ENCODE results near the gene FRMD5. TPM values are rescaled to one million over a fixed set of nuclear protein-coding genes. Genes with fewer than 3 reads are reported as not detected.

FRMD5 gene
- polyA plus RNA-seq, 2 of the 4 experiments (the other 2 are of a cell fraction) = 2.5 to 3.6 TPM

GRCh38 chr15:44028349-44028748 lies 166.7 kb downstream of the FRMD5 start:
- no peaks in the 10 kb centered on the region; the same call in 2 of the 3 replicates for H3K9me3 ChIP-seq
- 71% methylated on average over 1 of the region's 1 CpG for WGBS (ENCODE audit: missing lambda C conversion rate)
- no peak overlapping the region for H3K4me3 ChIP-seq
- ChIA-PET POLR2A (no interaction called here), CTCF (no interaction called here)
- FAIRE-seq (no peak), DNase-seq (ENCODE audit: low read depth in 1 of 2, low spot score in 1 of 2) (no peak), ATAC-seq (no peak)
- no peak for TF ChIP-seq USF2 (IDR thresholded peaks at IDR 0.05)
- TF ChIP-seq ZC3H11A (IDR thresholded peaks at IDR 0.05) = no peak
- no peak for TF ChIP-seq KDM1A (IDR thresholded peaks at IDR 0.05; ENCODE audit: low read depth)
- no peak for TF ChIP-seq CHD4 (IDR thresholded peaks at IDR 0.05; ENCODE audit: borderline replicate concordance)
- no peak for TF ChIP-seq TP53 (CRISPR knock-in tag; IDR thresholded peaks at IDR 0.05)
- TF ChIP-seq EHF (CRISPR knock-in tag; IDR thresholded peaks at IDR 0.05) = no peak
- no peak for TF ChIP-seq BCL3 (IDR thresholded peaks at IDR 0.05)
- no peak for TF ChIP-seq PBX3 (IDR thresholded peaks at IDR 0.05)
- peak overlapping the region in 1 of 2 experiments; percentile 76; a peak in 3 of 6 replicates for H3K27ac ChIP-seq
- no peak overlapping the region for H3K4me2 ChIP-seq
- peaks cover 19% of the 10 kb centered on the region for H3K4me1 ChIP-seq

GRCh38 chr15:44024155-44024554 lies 170.9 kb downstream of the FRMD5 start:
- TF ChIP-seq CHD2 (IDR thresholded peaks at IDR 0.05; ENCODE audit: low read length, partially characterized antibody) = no peak
- TF ChIP-seq NR3C1 (IDR thresholded peaks at IDR 0.05) = no peak
- no peak for TF ChIP-seq ATOH8 (CRISPR knock-in tag; IDR thresholded peaks at IDR 0.05; ENCODE audit: low read depth)
- TF ChIP-seq PHF8 (IDR thresholded peaks at IDR 0.05; ENCODE audit: borderline replicate concordance, low read depth) = no peak
- no peak for TF ChIP-seq JUN (IDR thresholded peaks at IDR 0.05)
- TF ChIP-seq RFX5 (IDR thresholded peaks at IDR 0.05) = no peak
- TF ChIP-seq ZSCAN20 (CRISPR knock-in tag; IDR thresholded peaks at IDR 0.05) = no peak
- no peak for TF ChIP-seq TP53 (CRISPR knock-in tag; IDR thresholded peaks at IDR 0.05)
- TF ChIP-seq HDAC2 (IDR thresholded peaks at IDR 0.05) = no peak
- TF ChIP-seq CEBPB (IDR thresholded peaks at IDR 0.05) = no peak
- TF ChIP-seq MAX (IDR thresholded peaks at IDR 0.05) = no peak
- no peak for TF ChIP-seq JUNB (IDR thresholded peaks at IDR 0.05)
- no peak for TF ChIP-seq POLR2A (IDR thresholded peaks at IDR 0.05; ENCODE audit: low read length)
- no peak for TF ChIP-seq ZNF302 (CRISPR knock-in tag; IDR thresholded peaks at IDR 0.05)
- TF ChIP-seq MAFK (IDR thresholded peaks at IDR 0.05; ENCODE audit: partially characterized antibody) = no peak
- TF ChIP-seq ZC3H11A (IDR thresholded peaks at IDR 0.05) = no peak
- TF ChIP-seq E2F6 (IDR thresholded peaks at IDR 0.05; ENCODE audit: borderline replicate concordance, low read depth) = no peak
- TF ChIP-seq GATA3 (IDR thresholded peaks at IDR 0.05; ENCODE audit: borderline replicate concordance) = no peak
- no peak for FAIRE-seq

More at GRCh38 chr15:44024155-44024554, 170.9 kb downstream of the FRMD5 start:
- Histone ChIP-seq H3K4me3 (no peak overlapping the region), H3K27ac (no peak overlapping the region), H3K4me1 (peaks cover 11% of the 10 kb centered on the region), H3K9me3 (peaks cover 8% of the 10 kb centered on the region; the same call in 2 of the 3 replicates), H3K4me2 (no peak overlapping the region)
- POLR2A ChIA-PET = no interaction called here
- no peak for DNase-seq (ENCODE audit: low read depth in 1 of 2, low spot score in 1 of 2)
- WGBS (ENCODE audit: missing lambda C conversion rate) = 31% methylated on average over 1 of the region's 1 CpG
- CTCF ChIA-PET = no interaction called here
- no peak for ATAC-seq
